Glutamatergic neuron (in vitro differentiated cells): ENCODE measurements around the gene ACTA1. TPM values are rescaled to one million over a fixed set of nuclear protein-coding genes. Genes with fewer than 3 reads are reported as not detected.
"Not testable (repeated sequence)": the region's sequence is repeated elsewhere in the genome, so short reads cannot be mapped to it uniquely, and the experiment has no call there.

Experiments
- DNase-seq: peaks from one replicate; pipeline ENCODE4 v3.0.0; 2022
- H3K27ac Mint-ChIP-seq: one replicate; pipeline ENCODE4 v1.8.0; 2020; ENCODE audit warnings: mild to moderate bottlenecking, mixed read lengths, inconsistent platforms; ENCODE audit not compliant: unreplicated experiment
- H3K27me3 Mint-ChIP-seq: one replicate; pipeline ENCODE4 v1.8.0; 2020; ENCODE audit warnings: mild to moderate bottlenecking, moderate library complexity, mixed read lengths, inconsistent platforms; ENCODE audit not compliant: unreplicated experiment
- H3K36me3 Mint-ChIP-seq: one replicate; pipeline ENCODE4 v1.8.0; 2020; ENCODE audit warnings: mild to moderate bottlenecking, mixed read lengths, inconsistent platforms; ENCODE audit not compliant: unreplicated experiment
- H3K4me1 Mint-ChIP-seq: one replicate; pipeline ENCODE4 v1.8.0; 2020; ENCODE audit warnings: mild to moderate bottlenecking, low read depth, mixed read lengths, inconsistent platforms; ENCODE audit not compliant: unreplicated experiment
- H3K4me3 Mint-ChIP-seq: one replicate; pipeline ENCODE4 v1.8.0; 2020; ENCODE audit warnings: mild to moderate bottlenecking, mixed read lengths, inconsistent platforms; ENCODE audit not compliant: unreplicated experiment
- H3K9me3 Mint-ChIP-seq: one replicate; pipeline ENCODE4 v1.8.0; 2020; ENCODE audit warnings: mild to moderate bottlenecking, moderate library complexity, mixed read lengths, inconsistent platforms; ENCODE audit not compliant: unreplicated experiment
- total RNA-seq: library from RNA; stranded (reverse); fragmentation: NEBNext Ultra II Directional; extraction: Animal tissue kit (Norgen Biotek cat#: 25700); gene quantifications from one replicate; pipeline ENCODE4 v1.2.1, GENCODE V29; 2021; ENCODE audit not compliant: unreplicated experiment
- TF ChIP-seq, protein P1 (sequence below): fragments of 200-600 bp; sonication (generic); IDR thresholded peaks from one replicate; pipeline ENCODE4 v1.5.0; 2021; ENCODE audit not compliant: partially characterized antibody, unreplicated experiment

Gene ACTA1
- total RNA-seq, 1 donor from 2014 or later, result 1.9 TPM

DNA sequence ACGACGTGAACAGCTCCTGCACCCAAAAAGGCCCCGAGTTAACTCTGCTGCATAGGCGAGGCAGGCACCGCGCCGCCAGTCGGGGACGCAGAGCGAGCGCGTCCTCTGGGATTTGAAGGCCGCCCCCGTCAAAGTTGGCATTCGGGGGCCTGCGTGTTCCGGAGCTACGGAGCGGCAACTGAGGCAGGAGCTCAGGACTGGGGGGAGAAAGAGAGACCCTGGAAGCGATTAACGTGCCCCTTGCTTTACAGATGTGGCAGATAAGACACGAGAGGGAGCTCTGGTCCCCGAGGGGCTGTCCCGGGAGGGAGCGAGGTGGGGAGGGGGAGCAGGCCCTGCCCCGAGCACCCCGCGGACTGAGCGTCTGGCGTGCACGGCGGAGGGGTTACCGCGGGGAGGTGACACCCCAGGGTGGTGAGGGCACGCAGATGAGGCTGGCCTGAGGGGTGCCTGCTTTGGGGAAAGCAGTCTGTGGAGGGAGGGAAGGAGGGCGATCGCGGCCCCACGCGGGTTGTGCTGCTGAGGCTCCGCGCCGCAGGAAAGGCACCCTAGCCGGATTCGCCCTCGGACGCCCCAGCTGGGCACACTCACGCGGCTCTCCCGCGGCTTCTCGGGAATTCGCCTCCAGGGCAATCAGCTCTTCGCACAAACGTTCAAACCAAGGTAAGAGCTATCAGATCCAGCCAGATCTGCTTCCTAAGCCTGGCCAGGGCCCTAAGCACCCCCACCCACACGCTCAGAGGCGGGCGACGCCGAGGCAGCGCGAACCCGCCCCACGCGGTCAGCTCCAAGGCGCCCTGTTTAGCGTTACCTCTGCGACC, 26.5 kb downstream of the ACTA1 start:
- TF ChIP-seq, protein P1, sequence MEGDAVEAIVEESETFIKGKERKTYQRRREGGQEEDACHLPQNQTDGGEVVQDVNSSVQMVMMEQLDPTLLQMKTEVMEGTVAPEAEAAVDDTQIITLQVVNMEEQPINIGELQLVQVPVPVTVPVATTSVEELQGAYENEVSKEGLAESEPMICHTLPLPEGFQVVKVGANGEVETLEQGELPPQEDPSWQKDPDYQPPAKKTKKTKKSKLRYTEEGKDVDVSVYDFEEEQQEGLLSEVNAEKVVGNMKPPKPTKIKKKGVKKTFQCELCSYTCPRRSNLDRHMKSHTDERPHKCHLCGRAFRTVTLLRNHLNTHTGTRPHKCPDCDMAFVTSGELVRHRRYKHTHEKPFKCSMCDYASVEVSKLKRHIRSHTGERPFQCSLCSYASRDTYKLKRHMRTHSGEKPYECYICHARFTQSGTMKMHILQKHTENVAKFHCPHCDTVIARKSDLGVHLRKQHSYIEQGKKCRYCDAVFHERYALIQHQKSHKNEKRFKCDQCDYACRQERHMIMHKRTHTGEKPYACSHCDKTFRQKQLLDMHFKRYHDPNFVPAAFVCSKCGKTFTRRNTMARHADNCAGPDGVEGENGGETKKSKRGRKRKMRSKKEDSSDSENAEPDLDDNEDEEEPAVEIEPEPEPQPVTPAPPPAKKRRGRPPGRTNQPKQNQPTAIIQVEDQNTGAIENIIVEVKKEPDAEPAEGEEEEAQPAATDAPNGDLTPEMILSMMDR, result no peak
- no peak for DNase-seq
- H3K4me3 Mint-ChIP-seq, result peak overlapping the region; percentile 76
- H3K27ac Mint-ChIP-seq, result no peak overlapping the region
- H3K4me1 Mint-ChIP-seq, result peaks cover 42% of the 10 kb centered on the region
- H3K27me3 Mint-ChIP-seq, result peaks cover 20% of the 10 kb centered on the region
- H3K9me3 Mint-ChIP-seq, result peaks cover 13% of the 10 kb centered on the region
- no peaks in the 10 kb centered on the region for H3K36me3 Mint-ChIP-seq

DNA sequence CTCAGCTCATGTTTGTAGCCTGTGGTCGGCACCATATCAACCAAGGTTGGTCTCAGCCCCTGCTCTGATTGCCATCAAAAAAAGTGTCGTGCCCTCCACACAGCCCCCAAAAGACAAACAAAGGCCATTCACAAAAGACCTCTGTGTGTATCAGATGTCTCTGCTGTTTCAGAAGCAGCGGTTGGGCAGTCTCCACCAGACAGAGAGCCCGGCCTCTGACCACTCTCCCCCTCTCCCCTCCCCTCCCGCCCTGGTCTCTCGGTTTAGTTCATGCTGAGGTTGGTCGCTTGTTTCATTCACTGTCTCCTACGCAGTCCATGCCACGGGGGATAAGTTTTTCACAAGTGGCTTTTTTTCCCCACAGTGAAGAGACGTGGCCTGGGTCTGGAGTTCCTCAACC, 27.1 kb downstream of the ACTA1 start:
- H3K27ac Mint-ChIP-seq, result no peak overlapping the region
- TF ChIP-seq, protein P1, result no peak
- no peaks in the 10 kb centered on the region for H3K36me3 Mint-ChIP-seq
- peaks cover 17% of the 10 kb centered on the region for H3K27me3 Mint-ChIP-seq
- peaks cover 10% of the 10 kb centered on the region for H3K9me3 Mint-ChIP-seq
- H3K4me1 Mint-ChIP-seq, result peaks cover 38% of the 10 kb centered on the region
- DNase-seq, result peak; percentile 46
- H3K4me3 Mint-ChIP-seq, result peak overlapping the region; percentile 76

DNA sequence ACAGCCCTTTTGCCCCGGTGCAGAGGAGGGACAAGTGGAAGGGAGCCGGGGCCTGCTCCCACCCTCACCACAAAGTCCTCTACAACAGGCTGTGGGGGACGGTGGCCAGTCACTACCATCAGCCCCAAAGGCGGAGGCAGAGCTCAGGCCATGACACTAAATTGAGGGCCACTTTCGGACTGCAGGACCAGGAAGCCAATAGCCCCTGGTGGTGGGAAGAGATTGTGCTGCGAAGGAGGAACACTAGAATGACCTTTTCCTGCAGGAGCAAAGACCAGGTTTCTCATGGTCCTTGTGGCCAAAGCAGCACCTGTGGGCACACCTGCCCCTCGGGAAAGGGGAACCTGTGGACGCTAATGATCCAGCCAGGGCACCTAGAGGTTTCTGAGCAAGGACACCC, 30.3 kb downstream of the ACTA1 start:
- no peak overlapping the region for H3K4me3 Mint-ChIP-seq
- TF ChIP-seq, protein P1, result peak; percentile 9
- DNase-seq, result no peak
- peaks cover 12% of the 10 kb centered on the region for H3K4me1 Mint-ChIP-seq
- no peaks in the 10 kb centered on the region for H3K36me3 Mint-ChIP-seq
- no peak overlapping the region for H3K27ac Mint-ChIP-seq
- peaks cover 8% of the 10 kb centered on the region for H3K27me3 Mint-ChIP-seq
- peaks cover 4% of the 10 kb centered on the region for H3K9me3 Mint-ChIP-seq

DNA sequence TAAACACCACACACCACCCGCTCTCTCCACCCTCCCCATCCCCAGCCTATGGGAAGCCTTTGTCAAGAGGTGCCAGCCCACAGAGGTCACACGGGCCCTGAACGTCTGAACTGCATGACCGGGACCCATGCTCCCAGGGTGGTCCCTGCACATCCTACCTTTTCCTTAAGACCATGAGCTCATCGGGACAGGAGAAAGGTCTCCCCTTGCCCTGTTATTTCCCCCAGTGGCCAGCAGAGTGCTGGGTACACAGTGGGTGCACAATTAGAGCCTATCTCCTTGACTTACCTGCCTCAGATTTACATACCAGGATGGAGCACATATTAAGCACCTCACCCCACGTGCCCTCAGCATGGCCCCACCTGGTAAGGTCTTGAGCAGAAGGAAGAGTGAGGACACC, 30.9 kb downstream of the ACTA1 start:
- H3K9me3 Mint-ChIP-seq, result peaks cover 4% of the 10 kb centered on the region
- TF ChIP-seq, protein P1, result no peak
- no peak overlapping the region for H3K27ac Mint-ChIP-seq

DNA sequence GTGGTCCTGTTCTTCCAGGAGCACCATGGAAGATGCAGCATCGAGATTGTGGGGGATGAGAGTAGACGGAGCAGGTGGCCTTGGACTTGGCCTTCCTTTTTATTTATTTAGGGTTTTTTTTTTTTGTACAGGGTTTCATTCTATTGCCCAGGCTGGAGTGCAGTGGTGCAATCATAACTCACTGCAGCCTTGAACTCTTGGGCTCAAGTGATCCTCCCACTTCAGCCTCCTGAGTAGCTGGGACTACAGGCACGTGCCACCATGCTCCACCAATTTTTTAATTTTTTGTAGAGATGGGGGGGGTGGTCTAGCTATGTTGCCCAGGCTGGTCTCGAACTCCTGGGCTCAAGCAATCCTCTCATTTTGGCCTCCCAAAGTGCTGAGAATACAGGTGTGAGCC, 31.6 kb downstream of the ACTA1 start:
- not testable (repeated sequence) for H3K4me3 Mint-ChIP-seq, H3K9me3 Mint-ChIP-seq, H3K27ac Mint-ChIP-seq, H3K27me3 Mint-ChIP-seq, DNase-seq, H3K36me3 Mint-ChIP-seq, H3K4me1 Mint-ChIP-seq

More for the DNA sequence above, 30.9 kb downstream of the ACTA1 start:
- Mint-ChIP-seq H3K4me3 (no peak overlapping the region), H3K36me3 (no peaks in the 10 kb centered on the region), H3K4me1 (peaks cover 7% of the 10 kb centered on the region), H3K27me3 (peaks cover 8% of the 10 kb centered on the region)
- DNase-seq, result no peak
